PC-3 (cell line): Measurements from ENCODE around the gene RIT2.

Experiments
- EZH2 ChIP-seq: fragments of 300-600 bp; sonication (generic); IDR thresholded peaks from one replicate; pipeline ENCODE4 v1.6.1; 2017; ENCODE audit warnings: antibody characterized with exemption, mild to moderate bottlenecking, low read length; ENCODE audit not compliant: unreplicated experiment
- EZH2phosphoT487 ChIP-seq: fragments of 300-600 bp; sonication (generic); IDR thresholded peaks from 2 replicates; pipeline ENCODE4 v1.6.1; 2018; ENCODE audit warnings: mild to moderate bottlenecking, antibody characterized with exemption, low read length, borderline replicate concordance
- TF ChIP-seq, protein P1 (sequence below): fragments of 300-600 bp; sonication (generic); conservative IDR thresholded peaks from 2 replicates; pipeline ENCODE4 v1.5.1; 2017; ENCODE audit warnings: antibody characterized with exemption, low read depth, mild to moderate bottlenecking, low read length

DNA sequence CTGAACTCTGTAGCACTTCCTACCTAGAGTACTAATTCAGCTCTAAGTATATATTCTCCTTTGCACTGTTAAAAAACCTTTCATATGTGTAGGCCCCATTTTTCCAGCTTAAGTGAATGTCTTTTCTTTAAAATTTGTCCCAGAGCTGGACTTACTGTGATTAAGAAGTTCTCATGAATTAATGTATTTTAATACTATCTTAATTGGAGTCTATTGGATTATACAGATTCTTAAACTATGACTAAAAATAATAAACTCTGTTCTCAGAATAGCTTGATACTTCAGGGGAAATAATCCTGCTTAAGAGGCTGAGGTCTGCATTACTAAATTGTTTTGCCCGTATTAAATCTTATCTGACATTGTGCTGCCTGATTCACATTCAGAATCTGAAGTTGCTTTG, 223.3 kb downstream of the RIT2 start:
- TF ChIP-seq, protein P1, sequence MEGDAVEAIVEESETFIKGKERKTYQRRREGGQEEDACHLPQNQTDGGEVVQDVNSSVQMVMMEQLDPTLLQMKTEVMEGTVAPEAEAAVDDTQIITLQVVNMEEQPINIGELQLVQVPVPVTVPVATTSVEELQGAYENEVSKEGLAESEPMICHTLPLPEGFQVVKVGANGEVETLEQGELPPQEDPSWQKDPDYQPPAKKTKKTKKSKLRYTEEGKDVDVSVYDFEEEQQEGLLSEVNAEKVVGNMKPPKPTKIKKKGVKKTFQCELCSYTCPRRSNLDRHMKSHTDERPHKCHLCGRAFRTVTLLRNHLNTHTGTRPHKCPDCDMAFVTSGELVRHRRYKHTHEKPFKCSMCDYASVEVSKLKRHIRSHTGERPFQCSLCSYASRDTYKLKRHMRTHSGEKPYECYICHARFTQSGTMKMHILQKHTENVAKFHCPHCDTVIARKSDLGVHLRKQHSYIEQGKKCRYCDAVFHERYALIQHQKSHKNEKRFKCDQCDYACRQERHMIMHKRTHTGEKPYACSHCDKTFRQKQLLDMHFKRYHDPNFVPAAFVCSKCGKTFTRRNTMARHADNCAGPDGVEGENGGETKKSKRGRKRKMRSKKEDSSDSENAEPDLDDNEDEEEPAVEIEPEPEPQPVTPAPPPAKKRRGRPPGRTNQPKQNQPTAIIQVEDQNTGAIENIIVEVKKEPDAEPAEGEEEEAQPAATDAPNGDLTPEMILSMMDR = no peak
- TF ChIP-seq EZH2phosphoT487 = no peak
- TF ChIP-seq EZH2 = no peak
